ENCODE measurements around the gene CHMP4B. TPM values are rescaled to one million over a fixed set of nuclear protein-coding genes. Genes with fewer than 3 reads are reported as not detected.

The CHMP4B gene
- total and polyA plus RNA-seq, 4 donors: 2.7 to 37.2 (median 17.2) TPM

- Histone ChIP-seq H3K4me1 (ENCODE audit: control insufficient read depth in 4 of 4, insufficient read depth in 4 of 4, low read length in 3 of 4) (peaks cover 11 to 37% (median 22%) of the 10 kb centered on the region in 4 donors), H3K36me3 (ENCODE audit: control insufficient read depth in 4 of 4, insufficient read depth in 3 of 4, low read depth in 1 of 4, low read length in 3 of 4) (no peaks in the 10 kb centered on the region), H3K9me3 (ENCODE audit: control insufficient read depth in 4 of 4, low read length in 3 of 4) (no peaks in the 10 kb centered on the region), H3K4me3 (ENCODE audit: low read depth in 1 of 3, low read length in 3 of 3) (no peak overlapping the region), H3K9ac (ENCODE audit: low read depth in 1 of 2, low read length in 2 of 2) (no peak overlapping the region), H3K27ac (ENCODE audit: low read depth in 1 of 2, low read length in 2 of 2) (peak overlapping the region in 1 of 2 donors; percentile 7), H3K27me3 (ENCODE audit: control insufficient read depth in 4 of 4, insufficient read depth in 4 of 4, low read length in 3 of 4) (no peaks in the 10 kb centered on the region)
- WGBS: 81% methylated on average over 2 of the region's 2 CpGs
- TF ChIP-seq RAD21 (IDR thresholded peaks at IDR 0.05): no peak
- TF ChIP-seq FOXA2 (IDR thresholded peaks at IDR 0.05): no peak
- no peak for TF ChIP-seq YY1 (IDR thresholded peaks at IDR 0.05)
- no peak for TF ChIP-seq GABPA (IDR thresholded peaks at IDR 0.05 in 1 of 2, conservative IDR thresholded peaks at IDR 0.05 in 1 of 2)
- TF ChIP-seq FOXA1 (IDR thresholded peaks at IDR 0.05): no peak
- no peak for TF ChIP-seq CTCF (IDR thresholded peaks at IDR 0.05; ENCODE audit: low read depth, low read length, missing input control)
- no peak for TF ChIP-seq HNF4A (conservative IDR thresholded peaks at IDR 0.05)
- no peak for TF ChIP-seq EGR1 (IDR thresholded peaks at IDR 0.05; ENCODE audit: low read depth in 2 of 2)
- no peak for TF ChIP-seq JUND (IDR thresholded peaks at IDR 0.05)
- TF ChIP-seq, protein P1, sequence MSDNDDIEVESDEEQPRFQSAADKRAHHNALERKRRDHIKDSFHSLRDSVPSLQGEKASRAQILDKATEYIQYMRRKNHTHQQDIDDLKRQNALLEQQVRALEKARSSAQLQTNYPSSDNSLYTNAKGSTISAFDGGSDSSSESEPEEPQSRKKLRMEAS (IDR thresholded peaks at IDR 0.05): no peak
- no peak for TF ChIP-seq RXRA (IDR thresholded peaks at IDR 0.05)
- TF ChIP-seq, protein P2, sequence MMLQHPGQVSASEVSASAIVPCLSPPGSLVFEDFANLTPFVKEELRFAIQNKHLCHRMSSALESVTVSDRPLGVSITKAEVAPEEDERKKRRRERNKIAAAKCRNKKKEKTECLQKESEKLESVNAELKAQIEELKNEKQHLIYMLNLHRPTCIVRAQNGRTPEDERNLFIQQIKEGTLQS (IDR thresholded peaks at IDR 0.05): no peak
- no peak for TF ChIP-seq HNF4G (IDR thresholded peaks at IDR 0.05)
- TF ChIP-seq SP1 (IDR thresholded peaks at IDR 0.05): no peak
- no peak for TF ChIP-seq TAF1 (conservative IDR thresholded peaks at IDR 0.05)
- no peak for TF ChIP-seq REST (IDR thresholded peaks at IDR 0.05)
- TF ChIP-seq NR2F2 (IDR thresholded peaks at IDR 0.05): no peak
- TF ChIP-seq ZBTB33 (IDR thresholded peaks at IDR 0.05): no peak
- no peak for DNase-seq (ENCODE audit: low spot score)
Observed at GRCh38 chr20:33827109-33827508, 16.0 kb downstream of the CHMP4B start.

All from liver (tissue), 9 donors.